ENCODE data around the gene NAV2.

The NAV2 gene

GRCh38 chr11:19704213-19704612, 8.4 kb upstream of the NAV2 start:
- TF ChIP-seq, protein P1, sequence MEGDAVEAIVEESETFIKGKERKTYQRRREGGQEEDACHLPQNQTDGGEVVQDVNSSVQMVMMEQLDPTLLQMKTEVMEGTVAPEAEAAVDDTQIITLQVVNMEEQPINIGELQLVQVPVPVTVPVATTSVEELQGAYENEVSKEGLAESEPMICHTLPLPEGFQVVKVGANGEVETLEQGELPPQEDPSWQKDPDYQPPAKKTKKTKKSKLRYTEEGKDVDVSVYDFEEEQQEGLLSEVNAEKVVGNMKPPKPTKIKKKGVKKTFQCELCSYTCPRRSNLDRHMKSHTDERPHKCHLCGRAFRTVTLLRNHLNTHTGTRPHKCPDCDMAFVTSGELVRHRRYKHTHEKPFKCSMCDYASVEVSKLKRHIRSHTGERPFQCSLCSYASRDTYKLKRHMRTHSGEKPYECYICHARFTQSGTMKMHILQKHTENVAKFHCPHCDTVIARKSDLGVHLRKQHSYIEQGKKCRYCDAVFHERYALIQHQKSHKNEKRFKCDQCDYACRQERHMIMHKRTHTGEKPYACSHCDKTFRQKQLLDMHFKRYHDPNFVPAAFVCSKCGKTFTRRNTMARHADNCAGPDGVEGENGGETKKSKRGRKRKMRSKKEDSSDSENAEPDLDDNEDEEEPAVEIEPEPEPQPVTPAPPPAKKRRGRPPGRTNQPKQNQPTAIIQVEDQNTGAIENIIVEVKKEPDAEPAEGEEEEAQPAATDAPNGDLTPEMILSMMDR (IDR thresholded peaks at IDR 0.05; ENCODE audit: insufficient read depth, low read depth, low read length, missing control alignments): no peak
- DNase-seq (ENCODE audit: low read depth): no peak
- H3K4me3 ChIP-seq (ENCODE audit: low read depth, low read length): no peak overlapping the region

- H3K4me3 ChIP-seq (ENCODE audit: low read depth, low read length): no peak overlapping the region
- DNase-seq (ENCODE audit: low read depth): no peak
- TF ChIP-seq, protein P1 (IDR thresholded peaks at IDR 0.05; ENCODE audit: insufficient read depth, low read depth, low read length, missing control alignments): no peak
Observed at GRCh38 chr11:19705936-19706335, 6.7 kb upstream of the NAV2 start.

DNA sequence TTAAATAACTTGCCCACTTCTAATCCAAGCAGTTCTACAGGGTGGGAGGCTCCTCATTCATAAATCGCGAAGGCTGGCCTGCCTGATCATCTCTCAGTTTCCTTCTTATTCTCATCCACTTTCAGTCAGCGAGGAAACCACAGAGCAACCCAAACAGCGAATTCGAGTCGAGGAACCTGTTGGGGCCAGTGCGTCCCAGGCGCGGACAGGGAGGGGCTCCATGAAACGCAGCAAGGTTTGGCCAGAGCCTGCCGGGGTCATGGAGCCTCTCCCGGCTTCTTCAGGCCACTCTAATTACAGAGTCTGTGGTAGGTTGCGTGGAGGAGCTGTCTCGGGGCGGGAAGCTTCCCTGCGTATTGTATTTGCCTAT, 741 bp upstream of the NAV2 start:
- TF ChIP-seq, protein P1 (IDR thresholded peaks at IDR 0.05; ENCODE audit: insufficient read depth, low read depth, low read length, missing control alignments): no peak
- H3K4me3 ChIP-seq (ENCODE audit: low read depth, low read length): peak overlapping the region; percentile 66
- DNase-seq (ENCODE audit: low read depth): peak; percentile 45

DNA sequence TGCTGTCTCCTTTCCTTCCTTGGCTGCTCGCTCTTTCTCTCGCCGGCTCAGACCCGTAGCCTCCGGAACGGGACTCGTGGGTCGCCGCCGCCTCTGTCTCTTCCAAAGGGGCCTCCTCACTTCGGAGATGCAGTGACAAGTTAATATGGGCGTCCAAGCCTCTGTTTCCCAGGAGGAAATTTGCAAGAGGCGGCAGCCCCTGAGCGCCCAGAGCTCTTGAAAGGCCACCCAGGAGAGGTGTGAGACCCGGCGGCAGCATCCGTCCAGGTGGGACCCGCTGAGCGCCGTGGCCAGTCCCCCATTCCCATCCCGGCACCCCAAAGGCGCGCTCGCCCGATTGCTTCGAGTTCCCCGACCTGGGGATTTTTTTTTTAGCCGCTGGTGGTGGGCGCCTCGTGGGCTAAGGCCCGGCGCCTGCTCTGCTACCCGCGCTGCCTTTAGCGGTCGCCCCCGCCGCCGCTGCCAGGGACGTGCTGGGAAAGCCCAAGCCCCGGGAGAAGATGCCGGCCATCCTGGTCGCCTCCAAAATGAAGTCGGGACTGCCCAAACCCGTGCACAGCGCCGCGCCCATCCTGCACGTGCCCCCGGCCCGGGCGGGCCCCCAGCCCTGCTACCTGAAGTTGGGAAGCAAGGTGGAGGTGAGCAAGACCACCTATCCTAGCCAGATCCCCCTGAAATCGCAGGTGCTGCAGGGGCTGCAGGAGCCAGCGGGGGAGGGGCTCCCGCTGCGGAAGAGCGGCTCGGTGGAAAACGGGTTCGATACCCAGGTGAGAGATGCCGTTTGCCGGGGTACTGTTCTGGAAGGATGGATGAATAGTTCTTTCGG, 772 bp downstream of the NAV2 start:
- peak overlapping the region; percentile 26 for H3K4me3 ChIP-seq (ENCODE audit: low read depth, low read length)
- no peak for DNase-seq (ENCODE audit: low read depth)
- TF ChIP-seq, protein P1 (IDR thresholded peaks at IDR 0.05; ENCODE audit: insufficient read depth, low read depth, low read length, missing control alignments): no peak

GRCh38 chr11:19714022-19714386, 1.4 kb downstream of the NAV2 start:
- no peak for DNase-seq (ENCODE audit: low read depth)
- TF ChIP-seq, protein P1 (IDR thresholded peaks at IDR 0.05; ENCODE audit: insufficient read depth, low read depth, low read length, missing control alignments): no peak
- H3K4me3 ChIP-seq (ENCODE audit: low read depth, low read length): no peak overlapping the region

DNA sequence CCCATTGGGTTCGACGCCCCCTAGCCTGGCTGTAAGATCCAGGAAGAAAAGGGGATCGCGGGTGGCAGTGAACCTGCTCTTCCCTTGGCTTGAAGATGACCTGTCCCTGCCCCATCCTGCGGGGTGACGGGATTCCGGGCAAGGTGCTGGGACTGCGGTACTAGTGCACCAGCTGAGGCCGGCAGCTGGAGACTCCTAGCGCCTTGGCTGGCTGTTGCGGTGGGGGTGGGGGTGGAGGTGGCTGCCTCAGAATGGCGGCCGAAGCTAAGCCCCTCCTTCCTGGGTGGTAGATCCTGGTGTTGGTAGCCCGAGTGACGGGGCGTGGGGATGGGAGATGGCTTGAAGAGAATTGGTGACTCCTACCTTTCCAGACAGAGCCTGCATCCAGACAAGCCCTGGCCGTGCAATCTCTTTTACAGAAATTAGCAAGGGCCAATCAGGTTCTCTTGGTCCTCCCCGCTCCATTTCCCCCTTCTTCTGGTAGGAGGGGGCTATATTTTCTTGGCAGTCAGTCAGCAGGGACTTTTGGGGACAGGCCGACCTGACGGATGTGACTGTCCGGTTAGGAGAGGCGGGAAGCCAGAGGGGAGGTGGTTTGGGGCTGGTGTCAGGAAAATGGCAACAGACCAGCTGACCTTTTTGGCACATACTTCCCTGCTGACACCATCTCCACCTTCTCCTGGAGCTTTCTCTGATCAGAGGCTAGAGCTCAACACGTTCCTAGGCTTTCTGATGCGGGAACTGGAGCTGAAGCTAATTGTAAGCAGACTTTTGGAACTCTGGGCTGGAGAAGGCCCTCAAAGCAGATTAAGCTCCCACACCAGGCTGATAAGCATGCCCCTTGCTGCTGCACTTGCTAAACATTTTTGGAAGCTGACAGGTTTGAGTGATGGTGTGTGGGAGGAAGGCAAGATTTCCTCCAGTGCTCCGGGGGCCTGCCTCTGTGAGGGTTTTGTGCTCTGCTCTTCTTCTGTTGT, 2.0 kb downstream of the NAV2 start:
- H3K4me3 ChIP-seq (ENCODE audit: low read depth, low read length): no peak overlapping the region
- TF ChIP-seq, protein P1 (IDR thresholded peaks at IDR 0.05; ENCODE audit: insufficient read depth, low read depth, low read length, missing control alignments): no peak
- DNase-seq (ENCODE audit: low read depth): no peak
